ENCODE results near the gene INS.
"Not testable (repeated sequence)": the region's sequence is repeated elsewhere in the genome, so short reads cannot be mapped to it uniquely, and the experiment has no call there.

INS gene

GRCh38 chr11:2131371-2132236 lies 29.4 kb downstream of the INS start:
- no peak for DNase-seq

- no peak for DNase-seq
Observed at GRCh38 chr11:2130881-2131352, 30.1 kb downstream of the INS start.

DNA sequence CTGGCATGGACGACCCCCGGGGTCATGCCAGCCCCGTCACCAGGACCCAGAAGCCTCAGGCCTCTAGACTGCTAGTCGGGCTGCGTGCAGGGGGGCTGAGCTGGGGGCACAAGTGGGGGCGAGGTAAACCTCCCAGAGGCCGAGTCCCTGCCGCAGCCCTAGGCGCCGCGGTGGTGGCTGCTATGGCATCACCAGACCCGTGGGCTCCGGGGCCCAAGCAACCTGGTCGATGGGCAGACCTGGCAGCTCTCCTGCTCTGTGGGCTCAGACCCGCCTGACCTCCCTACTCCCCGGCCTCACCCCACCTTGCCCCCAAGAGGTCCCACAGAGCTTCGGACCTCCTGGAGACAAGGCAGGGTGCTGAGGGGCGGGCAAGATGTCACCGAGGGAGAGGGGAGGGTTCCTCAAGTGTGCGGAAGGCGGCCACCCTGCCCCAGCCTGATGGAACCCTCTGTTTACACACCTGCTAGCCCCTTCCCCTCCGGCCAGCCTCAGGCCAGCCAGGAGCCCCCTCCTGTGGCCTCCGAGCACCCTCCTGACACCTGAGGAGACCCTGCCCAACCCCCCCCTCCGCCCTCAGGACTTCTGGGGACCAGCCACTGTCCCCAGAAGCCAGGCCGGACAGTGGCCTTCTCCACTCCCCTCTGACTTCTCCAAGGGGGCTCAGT lies 31.2 kb downstream of the INS start:
- no peak for DNase-seq

DNA sequence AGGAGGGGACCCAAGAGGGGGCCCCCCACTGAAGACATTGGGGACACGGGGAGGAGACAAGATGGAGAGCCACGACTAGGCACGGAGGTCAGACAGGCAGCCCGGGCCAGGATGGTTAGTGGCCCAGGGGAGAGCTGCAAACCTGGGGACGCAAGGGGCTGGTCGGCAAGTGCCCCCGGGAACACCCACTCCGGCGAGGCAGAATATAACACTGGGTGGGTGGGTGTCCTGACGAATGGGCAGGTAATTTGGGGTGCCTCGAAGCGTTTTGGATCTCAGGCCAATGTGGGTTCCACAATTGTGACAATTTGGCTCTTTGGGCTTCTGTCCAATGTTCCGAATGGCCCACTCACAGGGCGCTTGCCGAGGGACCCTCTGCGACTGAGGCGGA lies 31.7 kb downstream of the INS start:
- no peak for DNase-seq

DNA sequence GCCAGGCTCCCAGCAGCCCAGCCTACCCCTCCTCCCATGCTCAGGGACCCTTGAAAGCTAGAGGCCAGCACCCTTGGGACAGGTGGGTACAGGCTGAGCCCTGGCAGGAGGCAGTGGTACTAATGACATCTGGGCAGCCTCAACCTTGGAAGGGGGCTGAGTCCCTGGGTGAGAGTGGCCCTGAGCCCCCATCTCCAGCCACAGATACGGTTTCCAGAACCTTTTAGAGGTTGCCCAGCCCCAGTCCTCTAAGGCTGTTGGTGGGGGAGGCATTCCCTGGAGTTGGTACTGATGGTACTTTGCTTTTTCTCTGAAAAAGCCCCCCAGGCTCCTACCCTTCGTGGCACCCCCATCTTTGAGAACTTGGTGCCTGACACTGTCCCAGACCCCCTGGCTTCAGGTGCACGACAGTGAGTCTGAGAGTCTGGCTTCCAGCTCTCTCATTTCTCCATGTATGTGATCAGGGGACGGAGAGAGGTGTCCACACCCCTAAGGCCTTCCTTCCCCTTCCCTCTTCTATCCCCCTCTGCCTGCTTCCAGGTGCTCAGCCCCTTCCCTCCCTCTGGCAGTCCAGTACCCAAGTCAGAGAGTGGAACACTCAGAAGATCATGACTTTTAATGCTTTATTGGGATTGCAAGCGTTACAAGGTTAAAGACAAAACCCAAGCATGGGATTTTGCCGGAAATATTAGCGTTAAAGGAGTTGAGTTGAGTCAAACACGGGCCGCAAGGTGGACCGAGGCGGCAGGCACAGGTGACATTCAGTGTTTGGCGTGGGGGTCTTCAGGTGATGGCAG lies 32.3 kb downstream of the INS start:
- no peak for DNase-seq

DNA sequence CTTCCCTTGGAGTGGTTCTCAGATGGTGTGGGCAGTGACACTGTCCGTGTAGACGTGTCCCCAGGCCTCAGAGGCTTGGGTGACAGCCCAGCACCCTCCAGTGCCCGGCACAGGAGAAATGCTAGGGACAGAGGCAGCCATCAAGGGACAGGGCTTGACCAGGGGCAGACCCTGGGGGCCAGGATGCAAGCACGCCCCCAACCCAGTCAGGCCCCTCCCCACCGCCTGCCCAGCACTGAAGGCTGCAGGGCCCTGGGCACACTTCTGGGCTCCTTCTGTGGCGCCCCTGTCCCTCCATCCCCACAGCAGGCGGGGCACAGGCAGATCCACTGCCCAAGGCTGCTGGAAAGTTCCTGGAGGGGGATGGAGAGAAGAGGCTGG lies 32.9 kb downstream of the INS start:
- DNase-seq = no peak

DNA sequence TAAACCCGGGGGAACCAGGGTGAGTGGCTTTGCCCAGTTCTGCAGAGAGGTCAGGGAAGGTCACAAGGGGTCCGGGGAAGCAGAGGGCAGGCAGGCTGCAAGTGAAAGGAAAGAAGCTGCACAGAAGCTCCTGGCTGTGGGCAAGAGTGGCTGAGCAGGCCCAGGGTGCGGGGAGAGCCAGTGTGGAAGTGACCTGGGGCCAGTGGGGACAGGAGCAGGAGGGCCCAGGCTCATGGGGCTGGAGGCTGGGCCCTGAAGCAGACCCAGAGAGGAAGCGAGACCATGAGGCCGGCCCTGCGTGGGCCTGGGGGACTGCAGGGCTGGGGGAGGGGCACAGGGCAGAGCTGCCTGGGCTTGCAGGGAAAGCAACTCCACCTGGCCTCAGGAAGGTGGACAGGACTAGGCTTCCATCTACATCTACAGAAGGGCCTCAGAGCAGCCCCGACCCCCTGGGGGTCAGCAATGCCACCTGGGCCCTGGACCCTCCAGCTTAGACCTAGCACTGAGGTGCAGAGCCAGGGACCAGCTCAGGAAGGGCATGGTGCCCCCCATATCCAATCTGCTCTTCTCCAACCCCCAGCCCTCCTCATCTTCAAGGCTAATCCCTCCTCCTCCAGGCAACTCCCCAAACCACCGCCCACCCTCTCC lies 33.4 kb downstream of the INS start:
- no peak for DNase-seq

DNA sequence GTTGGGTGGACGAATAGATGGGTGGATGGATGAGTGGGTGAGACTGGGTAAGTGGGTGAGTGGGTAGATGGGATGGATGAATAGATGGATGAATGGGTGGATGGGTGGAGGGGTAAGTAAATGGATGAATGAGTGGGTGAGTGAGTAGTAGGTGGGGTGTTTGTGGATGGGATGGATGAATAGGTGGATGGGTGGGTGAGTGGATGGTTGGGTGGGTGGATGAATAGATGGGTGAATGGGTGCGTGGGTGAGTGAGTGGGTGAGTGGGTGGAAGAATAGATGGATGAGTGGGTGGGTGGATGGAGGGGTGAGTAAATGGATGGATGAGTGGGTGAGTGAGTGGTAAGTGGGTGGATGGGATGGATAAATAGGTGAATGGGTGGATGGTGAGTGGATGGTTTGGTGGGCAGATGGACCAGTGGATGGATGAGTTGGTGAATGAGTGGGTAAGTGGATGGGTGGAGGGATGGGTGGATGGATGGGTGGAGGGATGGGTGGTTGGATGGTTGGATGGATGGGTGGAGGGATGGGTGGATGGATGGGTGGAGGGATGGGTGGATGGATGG lies 34.4 kb downstream of the INS start:
- no peak for DNase-seq

DNA sequence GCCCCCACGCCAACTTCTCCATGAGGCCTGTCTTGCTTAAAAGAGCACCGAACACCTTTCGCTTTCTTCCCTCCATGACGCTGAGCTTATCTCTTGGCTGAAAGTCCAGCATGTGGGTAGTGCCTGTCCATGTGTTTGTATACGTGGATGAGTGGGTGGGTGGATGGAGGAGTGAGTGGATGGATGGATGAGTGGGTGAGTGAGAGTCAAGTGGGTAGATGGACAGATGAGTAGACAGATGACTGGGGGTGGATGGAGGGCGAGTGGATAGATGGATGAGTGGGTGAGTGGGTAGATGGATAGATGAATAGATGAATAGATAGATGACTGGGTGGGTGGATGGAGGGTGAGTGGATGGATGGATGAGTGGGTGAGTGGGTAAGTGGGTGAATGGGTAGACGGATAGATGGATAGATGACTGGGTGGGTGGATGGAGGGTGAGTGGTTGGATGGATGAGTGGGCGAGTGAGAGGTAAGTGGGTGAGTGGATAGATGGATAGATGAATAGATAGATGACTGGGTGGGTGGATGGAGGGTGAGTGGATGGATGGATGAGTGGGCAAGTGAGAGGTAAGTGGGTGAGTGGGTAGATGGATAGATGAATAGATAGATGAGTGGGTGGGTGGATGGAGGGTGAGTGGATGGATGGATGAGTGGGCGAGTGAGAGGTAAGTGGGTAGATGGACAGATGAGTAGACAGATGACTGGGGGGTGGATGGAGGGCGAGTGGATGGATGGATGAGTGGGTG lies 36.1 kb downstream of the INS start:
- DNase-seq = not testable (repeated sequence)

GRCh38 chr11:2123628-2123960 lies 37.4 kb downstream of the INS start:
- DNase-seq = no peak

DNA sequence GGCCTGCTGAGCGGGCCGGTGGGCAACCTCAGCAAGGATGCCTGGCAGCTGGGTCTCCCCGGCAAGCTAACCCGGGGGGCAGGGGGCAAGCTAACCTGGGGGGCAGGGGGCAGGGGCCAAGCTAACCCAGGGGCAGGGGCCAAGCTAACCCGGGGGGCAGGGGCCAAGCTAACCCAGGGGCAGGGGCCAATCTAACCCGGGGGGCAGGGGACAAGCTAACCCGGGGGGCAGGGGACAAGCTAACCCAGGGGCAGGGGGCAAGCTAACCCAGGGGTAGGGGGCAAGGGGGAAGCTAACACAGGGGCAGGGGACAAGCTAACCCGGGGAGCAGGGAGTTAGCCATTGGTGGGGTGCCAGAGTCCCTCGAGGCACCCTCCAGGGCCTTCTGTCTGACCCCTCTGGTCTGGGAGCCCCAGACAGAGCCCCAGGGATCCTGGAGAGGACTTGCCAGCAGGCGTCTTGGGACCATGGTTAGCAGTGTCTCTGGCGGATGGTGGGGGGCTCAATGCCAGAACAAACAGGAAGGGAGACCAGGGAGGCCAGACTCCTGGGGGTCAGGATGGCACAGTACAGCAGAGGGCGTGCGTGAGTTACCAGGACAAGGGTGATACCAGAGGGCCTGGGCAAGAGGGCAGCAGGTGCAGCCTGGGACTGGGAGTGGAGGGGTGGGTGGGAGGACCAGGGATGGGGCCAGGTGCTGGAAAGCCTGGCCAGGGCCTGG lies 37.9 kb downstream of the INS start:
- no peak for DNase-seq

- no peak for DNase-seq
Observed at GRCh38 chr11:2122222-2122906, 38.6 kb downstream of the INS start.

GRCh38 chr11:2121227-2122130 lies 39.5 kb downstream of the INS start:
- no peak for DNase-seq

- no peak for DNase-seq
Observed at GRCh38 chr11:2120359-2121100, 40.5 kb downstream of the INS start.

- no peak for DNase-seq
Observed at GRCh38 chr11:2118677-2119076, 42.3 kb downstream of the INS start.

- DNase-seq = no peak
Observed at GRCh38 chr11:2116680-2117079, 44.3 kb downstream of the INS start.

- no peak for DNase-seq
Observed at GRCh38 chr11:2115308-2115707, 45.7 kb downstream of the INS start.

GRCh38 chr11:2114430-2115241 lies 46.4 kb downstream of the INS start:
- no peak for DNase-seq
